GM21717 (cell line): ENCODE data around the gene OXER1.
"Not testable (repeated sequence)": the region's sequence is repeated elsewhere in the genome, so short reads cannot be mapped to it uniquely, and the experiment has no call there.

Source experiments
- ATAC-seq: cut with Tn5 transposase; IDR thresholded peaks from one replicate; pipeline ENCODE4 v1.9.1; 2021; ENCODE audit warnings: mild to moderate bottlenecking, moderate library complexity; ENCODE audit not compliant: unreplicated experiment

The OXER1 gene

DNA sequence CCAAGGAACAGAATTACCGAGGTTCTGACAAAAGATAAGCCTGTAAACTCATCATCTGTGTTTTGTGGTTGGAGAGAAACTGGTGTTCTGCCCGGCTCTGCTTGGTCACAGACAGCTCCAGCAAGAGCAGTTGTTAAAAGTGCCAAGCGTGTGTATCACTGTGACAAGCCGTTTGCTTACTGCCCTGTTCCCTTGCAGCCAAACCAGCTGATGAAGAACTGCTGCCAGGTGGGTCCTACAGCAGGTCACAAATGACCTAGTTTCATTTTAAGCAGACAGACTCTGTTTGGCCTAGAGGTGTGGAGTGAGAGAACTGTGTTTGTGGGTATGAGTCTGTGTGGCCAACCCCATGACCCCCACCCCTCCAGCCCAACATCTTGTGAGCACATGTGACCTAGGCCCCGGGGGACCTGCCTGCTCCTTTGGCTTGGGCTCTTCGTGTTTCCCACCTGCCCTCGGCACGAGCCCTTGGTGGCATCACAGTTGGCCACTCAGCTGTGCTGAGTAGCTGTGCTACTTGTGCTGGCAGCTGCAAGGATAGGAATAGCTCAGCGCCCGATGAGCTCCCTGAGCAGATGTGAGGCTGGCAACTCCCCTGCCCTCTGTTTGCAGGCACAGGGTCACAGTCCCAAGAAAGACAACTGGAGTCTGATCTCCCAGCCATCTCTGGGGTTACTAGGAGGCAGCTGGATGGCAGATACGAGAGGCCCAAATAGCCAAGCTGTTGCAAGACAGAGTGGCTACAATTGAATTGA lies 9.7 kb downstream of the OXER1 start:
- peak; percentile 40 for ATAC-seq

DNA sequence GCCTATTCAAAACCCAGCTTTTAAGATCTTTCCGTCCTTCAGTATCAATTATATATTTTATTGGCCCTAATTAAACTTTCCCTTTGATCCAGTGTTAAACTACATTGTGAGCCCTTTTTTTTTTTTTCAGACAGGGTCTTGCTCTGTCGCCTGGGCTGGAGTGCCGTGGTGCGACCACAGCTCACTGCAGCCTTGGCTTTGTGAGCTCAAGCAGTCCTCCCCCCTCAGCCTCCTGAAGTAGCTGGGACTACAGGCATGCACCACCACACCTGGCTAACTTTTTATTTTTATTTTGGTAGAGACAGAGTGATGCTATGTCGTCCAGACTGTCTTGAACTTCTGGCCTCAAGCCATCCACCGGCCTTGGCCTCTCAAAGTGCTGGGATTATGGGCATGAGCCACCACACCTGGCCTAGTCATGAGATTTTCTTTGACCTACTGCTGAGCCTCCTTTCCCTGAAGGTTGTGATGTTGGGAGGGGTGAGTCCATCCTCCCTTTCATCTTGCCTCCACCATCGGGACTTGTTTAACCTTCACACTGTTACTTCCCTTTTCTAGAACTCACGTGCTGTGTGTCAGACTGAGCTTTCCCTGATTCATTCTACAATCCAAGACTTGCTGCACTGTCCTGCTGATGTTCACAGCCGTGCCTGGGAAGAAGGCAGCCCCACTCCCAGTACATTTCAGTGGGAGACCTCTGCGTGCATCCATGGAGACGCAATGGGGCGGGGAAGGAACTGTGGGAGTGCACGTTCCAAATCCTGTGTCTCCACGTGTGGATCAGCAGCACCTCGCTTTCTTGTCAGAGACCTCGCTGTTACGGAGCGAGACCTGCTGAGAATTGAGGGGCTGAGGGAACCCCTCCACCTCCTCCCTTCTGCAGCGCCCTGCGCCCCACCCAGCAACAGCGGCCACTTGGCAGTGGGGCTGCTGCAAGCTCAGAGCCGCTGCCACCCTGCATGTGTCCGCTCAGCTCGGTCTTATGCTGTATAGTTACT lies 10.8 kb downstream of the OXER1 start:
- ATAC-seq: no peak

DNA sequence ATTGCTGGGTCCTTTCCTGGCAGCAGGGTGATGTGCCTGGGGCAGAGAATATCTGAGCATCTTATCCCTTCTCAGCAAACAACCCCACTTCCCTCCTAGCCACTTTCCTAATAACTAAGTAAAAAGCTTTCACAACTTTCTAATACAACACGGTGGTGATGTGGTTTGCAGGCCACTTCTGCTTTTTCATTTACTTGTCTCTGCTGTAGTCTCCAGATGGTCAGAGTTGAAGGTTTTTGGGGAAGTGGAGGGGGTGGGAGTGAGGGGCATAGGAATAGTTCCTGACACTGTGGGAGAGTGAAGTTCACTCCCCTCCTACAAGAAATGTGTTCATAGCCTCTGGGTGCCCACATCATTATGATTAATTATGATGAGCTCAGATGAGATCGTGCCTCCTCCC lies 11.6 kb downstream of the OXER1 start:
- peak; percentile 64 for ATAC-seq

DNA sequence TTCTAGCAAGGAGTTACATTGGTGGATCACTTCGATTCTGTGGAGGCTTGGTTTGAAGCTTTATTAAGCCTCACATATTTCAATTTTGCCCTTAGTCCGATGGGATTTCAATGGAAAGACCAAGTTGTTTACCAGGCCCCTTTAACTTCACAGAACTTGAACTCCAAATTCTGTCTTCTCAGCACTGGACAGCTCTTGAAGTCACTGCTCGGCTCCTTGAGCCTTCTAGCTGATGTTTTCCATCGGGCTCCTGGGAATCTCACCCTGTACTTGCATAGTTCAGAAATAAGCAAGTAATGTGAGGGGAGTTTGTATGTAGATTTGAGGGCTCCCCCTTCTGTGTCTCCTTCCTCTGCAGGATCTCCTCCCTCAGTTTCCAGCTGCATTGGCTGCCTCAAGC lies 15.1 kb downstream of the OXER1 start:
- no peak for ATAC-seq

DNA sequence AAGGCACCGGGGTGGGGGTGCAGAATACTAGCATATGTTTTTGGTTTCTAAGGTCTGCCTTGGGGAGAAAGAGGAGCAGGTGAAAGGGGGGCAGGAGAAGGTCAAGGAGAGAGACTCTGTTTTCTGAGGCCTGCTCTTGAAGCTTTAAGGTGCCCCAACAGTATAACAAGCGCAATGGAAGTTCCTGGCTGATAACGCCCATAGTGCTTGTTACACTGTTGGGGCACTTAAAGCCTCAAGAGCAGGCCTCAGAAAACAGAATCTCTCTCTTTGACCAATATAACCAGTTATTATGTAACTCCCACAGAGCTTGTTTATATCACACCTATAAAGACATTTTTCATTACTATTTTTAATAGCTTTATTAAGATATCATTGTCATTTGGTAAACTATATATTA lies 16.5 kb downstream of the OXER1 start:
- ATAC-seq: no peak

DNA sequence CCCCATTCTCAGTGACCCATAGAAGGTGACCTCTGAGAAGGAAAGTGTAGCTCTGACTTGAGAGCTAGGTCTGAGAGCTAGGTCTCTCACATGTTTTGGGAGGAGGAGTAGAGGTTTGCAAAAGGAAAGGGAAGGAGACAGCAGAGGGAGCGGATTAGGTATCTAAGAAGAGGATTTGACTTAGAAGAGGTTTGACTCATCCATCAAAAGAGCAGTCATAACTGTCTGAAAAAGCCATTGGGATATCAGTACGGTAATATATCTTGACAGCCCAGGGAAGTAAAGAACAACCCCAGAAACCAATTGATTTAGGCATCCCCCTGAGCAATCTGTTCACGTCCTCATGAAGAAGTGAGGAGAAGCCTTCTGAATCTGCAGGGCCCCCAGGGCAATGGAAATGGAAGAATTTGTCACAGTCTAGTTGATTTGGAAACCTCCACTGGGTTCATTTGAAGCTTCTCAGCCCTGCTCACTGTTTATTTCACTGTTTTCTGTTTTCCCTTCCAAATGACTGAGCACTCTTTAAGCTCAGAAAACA lies 19.3 kb downstream of the OXER1 start:
- ATAC-seq: no peak

DNA sequence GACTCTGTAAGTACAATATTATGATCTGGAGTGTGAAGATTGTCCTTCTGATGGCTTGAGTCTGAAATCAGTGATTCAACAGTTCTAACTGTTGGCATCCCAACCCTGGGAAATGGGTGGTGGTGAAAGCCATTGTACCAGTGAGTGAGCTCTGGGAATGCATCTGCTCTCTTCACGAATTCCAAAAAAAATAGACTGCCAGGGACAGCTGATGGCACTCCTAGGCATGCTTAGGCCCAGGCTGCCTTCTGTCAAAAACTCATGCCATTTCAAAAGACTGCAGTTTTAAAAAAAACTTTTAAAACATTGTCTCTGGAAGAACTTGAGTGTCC lies 20.3 kb downstream of the OXER1 start:
- no peak for ATAC-seq

DNA sequence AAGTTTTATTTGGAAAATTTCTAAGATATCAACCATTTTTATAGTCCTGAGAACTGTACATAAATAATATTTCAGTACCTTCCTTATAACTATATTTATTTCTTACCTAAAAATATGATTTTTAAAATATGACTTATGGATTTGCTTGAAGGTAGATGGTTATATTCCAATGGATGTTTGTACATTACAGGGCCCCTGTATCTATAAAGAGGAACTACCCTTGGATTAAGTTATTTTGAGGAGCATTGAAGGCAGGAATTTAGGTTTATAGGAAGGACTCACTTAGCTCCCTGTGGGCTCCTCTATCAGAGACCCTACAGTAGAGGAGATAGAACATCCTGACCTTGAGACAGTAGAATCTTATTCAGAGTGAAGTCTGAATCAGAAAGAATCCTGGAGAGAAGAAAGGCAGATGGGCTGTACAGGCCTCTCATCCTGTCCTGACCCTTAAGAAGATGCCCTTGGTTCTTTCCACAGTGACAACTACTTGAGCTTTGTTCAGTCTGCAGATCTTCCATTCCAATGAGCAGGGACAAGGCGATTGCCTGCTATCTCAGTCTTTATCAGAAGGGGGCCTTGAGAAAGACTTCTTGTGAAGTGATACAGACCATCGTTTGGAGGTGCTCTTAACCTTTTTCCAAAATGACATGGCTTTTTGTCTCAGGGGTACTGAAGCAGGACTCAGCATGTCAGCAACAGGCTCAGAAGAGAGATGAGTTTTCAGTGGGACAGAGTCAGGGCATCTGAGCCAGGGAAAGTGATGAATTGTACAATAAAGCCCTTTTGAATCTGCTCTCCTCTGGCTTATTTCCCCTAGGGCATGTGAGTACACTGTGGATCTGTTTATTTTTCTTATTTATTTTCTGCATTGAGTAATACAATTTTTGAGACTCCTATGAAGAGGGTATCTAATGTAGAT lies 20.9 kb downstream of the OXER1 start:
- ATAC-seq: no peak

DNA sequence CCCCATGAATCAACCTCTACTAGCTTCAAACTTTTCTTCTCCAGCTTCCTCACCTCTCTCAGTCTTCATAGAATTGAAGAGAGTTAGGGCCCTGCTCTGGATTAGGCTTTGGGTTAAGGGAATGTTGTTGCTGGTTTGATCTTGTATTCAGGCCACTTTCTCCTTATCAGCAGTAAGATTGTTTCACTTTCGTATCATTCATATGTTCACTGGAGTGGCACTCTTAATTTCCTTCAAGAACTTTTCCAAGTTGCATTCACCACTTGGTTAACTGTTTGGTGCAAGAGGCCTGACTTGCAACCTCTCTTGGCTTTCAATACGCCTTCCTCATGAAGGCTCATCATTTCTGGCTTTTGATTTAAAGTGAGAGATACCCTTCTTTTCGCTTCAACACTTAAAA lies 22.8 kb downstream of the OXER1 start:
- ATAC-seq: no peak

DNA sequence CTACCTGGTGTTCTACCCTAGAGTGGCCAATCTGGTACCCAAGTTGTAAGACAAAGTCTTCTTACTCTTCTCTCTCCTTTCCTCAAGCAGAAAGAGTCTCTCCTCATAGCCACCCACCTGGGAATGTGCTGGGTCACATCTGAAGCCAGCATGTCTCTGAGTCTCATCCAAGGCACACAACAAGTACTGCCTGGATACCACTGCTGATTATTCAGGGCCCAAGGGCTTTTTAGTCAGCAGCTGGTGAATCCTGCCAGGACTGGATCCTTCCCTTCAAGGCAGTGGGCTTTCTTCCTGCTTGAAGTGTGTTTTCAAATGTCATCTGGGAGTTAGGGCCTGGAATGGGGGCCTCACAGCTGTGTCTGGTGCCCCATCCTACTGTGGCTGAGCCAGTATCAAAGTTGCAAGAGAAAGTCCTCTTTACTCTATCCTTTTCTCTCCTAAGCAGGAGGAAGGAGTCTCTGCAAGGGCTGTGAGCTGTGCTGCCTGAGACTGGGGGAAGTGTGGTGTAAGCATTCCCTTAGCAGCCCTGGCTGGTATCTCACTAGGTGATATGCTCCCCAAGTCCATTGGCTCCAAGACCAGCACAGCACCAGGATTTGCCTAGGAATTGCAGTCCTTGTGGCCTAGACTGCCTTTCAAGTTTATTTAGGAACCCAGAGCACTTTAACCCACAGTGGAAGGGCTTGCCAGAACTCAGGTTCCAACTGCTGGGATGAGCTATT lies 27.2 kb downstream of the OXER1 start:
- no peak for ATAC-seq

DNA sequence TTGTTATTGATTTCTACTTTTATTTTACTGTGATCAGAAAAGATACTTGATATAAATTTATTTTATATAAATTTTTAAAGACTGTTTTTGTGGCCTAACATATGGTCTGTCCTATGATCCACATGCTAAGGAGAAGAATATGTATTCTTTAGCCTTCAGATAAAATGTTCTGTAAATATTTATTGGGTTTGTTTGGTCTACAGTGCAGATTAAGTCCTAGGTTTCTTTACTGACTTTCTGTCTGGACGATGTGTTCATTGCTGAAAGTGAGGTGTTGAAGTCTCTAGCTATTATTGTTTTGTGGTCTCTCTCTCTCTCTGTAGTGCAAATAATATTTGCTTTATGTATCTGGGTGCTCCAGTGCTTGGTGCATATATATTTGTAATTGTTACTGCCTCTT lies 30.1 kb downstream of the OXER1 start:
- ATAC-seq: no peak

DNA sequence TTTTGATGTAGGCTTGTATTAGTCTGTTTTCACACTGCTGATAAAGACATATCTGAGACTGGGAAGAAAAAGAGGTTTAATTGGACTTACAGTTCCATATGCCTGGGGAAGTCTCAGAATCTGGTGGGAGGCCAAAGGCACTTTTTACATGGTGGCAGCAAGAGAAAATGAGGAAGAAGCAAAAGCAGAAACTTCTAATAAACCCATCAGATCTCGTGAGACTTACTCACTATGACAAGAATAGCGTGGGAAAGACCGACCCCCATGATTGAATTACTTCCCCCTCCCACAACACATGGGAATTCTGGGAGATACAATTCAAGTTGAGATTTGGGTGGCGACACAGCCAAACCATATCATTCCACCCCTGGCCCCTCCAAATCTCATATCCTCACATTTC lies 32.6 kb downstream of the OXER1 start:
- ATAC-seq: not testable (repeated sequence)

DNA sequence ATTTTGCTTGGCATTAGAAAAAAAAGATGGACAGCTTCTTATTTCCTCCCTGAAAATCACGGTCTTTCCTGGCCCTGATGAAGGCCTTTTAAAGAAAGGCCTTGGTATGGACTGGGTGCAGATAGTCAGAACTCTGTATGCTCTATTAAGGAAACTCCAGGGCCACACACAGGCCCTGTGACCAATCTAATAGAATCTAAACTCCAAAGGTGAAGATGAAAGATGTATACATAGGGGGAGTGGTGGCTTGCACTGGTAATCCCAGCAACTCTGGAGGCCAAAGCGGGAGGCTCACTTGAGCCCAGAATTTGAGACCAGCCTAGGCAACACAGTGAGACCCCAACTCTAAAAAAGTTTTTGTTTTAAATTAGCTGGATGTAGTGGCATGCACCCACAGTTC lies 37.3 kb downstream of the OXER1 start:
- ATAC-seq: no peak

DNA sequence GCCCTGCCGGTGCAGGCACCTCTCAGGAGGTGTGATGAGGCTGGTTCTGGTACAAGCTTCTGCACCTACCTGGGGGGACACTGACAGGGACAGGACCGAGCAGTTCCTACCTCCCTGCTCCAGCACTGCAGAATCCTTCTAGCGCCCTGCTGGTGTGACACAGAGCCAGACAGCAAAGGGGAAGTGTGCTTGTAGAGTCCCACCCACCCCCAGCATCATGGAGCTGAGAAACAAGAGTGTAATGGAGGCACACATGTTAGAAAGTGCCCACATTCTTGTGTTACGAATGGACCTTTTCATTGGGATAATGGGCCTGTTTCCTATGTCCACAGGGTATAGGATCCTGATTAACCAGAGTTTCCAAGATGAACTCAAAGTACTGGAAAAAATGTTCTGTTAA lies 38.3 kb downstream of the OXER1 start:
- no peak for ATAC-seq

DNA sequence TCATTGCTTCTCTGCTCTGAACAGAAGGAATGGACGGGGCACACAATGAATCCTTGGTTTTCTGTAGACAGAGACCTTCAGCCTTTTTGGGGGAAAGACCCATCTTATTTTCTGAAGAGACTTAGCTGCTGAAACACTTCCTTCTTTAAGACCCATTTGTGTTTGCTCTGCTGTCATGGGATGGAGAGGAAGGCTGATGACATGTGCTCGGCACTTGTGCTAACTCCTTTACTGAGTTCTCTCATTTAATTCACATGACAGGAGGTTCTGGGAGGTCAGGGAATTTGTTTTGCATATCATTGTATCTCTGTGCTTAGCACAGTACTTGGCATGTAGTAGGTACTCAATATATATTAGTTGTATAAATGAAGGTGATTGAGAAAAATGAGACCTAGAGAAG lies 39.0 kb downstream of the OXER1 start:
- no peak for ATAC-seq

DNA sequence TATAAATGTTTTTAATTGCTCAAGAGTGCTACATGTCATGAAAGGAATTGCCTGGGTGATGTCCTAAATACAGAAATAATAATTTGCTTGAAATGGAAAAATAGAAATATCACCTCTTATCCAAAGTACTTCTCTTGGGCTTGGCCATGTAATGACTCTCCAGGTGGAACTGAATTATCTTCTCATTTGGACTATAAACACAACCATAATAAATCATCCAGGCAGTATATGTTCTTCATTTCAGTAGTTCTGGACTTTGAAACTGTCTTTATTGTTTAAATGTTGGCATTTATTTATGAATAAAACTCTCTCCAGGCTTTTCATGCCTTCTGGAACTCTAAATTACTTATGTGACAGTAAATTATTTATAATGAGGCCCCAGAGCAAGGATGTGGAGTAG lies 40.5 kb downstream of the OXER1 start:
- ATAC-seq: no peak

DNA sequence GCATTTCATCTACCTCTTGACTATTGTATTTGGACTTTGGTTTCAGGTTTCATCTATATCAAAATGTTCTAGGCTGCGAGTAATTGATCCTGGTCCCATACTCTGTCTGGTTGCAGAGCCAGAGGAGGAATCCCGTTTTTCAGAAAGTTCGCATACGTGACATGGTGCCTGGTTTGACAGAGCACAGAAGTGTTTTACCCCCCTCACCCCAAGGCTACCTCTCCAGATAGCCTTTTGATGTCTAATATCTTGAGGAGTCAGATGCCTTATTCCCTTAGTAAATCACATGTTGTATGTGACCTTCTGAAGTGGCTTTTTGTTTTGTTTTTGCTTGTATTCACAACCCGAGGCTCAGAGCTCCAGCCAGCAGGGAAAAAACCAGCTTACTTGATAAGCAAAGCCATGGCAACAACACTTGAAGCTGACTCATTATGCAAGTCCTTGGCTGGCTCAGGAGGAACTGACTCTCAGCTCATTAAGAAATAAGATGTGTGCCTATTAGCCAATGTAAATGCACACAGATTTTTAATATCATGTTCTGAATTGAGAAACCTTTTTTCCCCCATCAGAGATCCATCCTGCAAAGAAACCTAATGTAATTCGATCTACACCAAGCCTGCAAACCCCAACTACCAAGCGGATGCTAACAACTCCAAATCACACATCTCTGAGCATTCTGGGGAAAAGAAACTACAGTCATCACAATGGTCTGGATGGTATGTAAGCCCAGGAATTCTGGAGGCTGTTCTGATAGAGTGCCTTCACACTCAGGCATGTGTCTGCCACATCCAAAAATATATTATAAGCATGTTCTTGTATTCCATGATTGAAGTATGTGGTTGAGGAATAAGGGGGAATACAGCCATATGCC lies 41.4 kb downstream of the OXER1 start:
- peak; percentile 94 for ATAC-seq

DNA sequence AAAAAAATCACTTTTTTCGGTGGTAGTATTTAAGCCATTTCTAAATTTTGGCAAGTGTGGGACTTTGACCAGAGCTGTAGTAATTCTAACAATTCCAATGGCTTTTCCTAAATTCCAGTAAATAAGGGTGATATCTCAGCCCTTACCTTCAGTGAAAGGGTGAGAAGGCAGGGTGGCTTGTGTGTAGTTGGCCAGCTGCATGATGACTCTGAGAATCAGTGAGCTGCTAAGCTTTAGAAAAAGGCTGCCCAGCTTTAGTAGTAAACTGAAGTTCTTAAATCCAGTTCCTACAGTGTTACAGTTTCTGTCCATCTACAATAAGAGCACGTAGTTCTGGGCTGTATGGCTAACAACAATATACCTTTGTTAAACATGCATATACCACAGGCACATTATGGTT lies 42.0 kb downstream of the OXER1 start:
- ATAC-seq: no peak

DNA sequence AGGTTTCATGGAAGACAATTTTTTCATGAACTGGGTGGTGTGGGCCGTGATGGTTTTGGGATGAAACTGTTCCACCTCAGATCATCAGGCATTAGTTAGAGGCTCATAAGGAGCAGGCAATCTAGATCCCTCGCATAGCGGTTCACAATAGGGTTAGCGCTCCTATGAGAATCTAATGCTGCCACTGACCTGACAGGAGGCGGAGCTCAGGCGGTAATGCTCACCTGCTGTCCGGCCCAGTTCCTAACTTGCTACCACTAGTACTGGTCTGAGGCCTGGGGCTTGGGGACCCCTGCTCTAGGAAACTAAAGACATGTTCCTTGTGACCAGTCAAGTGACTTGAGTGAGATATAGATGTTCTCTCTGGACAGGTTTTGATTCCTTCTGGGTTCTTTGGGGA lies 49.2 kb downstream of the OXER1 start:
- ATAC-seq: no peak
